Measurements from ENCODE around the gene SRSF4.

Gene SRSF4

DNA sequence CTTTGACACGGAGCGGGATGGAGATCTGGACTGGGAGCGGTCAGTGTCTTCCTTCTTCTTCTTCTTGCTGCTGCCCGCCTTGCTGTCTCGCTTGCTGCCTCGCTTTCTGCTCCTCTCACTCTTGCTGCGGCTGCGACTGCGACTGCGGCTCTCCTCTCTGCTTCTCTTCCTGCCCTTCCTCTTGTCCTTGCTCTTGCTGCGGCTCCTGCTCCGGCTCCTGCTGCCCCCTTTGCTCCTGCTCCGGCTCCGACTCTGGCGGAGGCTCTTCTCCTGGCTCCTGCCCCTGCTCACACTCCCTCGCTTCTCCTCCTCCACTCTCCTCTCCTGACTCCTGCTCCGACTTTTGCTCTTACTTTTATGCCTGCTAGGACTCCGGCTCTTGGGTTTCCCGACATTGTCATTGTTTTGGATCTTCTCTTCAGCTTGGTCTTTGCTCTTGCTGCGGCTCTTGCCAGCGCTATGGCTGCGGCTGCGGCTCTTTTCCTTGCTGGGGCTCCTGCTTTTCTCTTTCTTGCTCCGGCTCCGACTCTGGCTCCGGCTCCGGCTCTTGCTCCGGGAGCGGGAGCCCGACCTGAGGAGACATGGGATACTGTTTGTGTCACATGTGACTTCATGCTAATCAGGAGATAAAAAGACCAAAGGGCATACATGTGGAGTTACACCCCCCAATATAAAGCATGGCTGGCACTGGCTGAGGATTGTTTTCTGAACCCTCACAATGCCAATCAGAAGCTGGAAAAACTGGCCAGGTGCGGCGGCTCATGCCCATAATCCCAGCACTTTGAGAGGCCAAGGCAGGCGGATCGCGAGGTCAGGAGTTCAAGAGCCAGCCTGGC lies 32.8 kb downstream of the SRSF4 start:
- TF ChIP-seq, protein P1, sequence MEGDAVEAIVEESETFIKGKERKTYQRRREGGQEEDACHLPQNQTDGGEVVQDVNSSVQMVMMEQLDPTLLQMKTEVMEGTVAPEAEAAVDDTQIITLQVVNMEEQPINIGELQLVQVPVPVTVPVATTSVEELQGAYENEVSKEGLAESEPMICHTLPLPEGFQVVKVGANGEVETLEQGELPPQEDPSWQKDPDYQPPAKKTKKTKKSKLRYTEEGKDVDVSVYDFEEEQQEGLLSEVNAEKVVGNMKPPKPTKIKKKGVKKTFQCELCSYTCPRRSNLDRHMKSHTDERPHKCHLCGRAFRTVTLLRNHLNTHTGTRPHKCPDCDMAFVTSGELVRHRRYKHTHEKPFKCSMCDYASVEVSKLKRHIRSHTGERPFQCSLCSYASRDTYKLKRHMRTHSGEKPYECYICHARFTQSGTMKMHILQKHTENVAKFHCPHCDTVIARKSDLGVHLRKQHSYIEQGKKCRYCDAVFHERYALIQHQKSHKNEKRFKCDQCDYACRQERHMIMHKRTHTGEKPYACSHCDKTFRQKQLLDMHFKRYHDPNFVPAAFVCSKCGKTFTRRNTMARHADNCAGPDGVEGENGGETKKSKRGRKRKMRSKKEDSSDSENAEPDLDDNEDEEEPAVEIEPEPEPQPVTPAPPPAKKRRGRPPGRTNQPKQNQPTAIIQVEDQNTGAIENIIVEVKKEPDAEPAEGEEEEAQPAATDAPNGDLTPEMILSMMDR (IDR thresholded peaks at IDR 0.05; ENCODE audit: low read depth, low read length), result no peak
- no peak for DNase-seq (ENCODE audit: extremely low read depth, low read depth)

DNA sequence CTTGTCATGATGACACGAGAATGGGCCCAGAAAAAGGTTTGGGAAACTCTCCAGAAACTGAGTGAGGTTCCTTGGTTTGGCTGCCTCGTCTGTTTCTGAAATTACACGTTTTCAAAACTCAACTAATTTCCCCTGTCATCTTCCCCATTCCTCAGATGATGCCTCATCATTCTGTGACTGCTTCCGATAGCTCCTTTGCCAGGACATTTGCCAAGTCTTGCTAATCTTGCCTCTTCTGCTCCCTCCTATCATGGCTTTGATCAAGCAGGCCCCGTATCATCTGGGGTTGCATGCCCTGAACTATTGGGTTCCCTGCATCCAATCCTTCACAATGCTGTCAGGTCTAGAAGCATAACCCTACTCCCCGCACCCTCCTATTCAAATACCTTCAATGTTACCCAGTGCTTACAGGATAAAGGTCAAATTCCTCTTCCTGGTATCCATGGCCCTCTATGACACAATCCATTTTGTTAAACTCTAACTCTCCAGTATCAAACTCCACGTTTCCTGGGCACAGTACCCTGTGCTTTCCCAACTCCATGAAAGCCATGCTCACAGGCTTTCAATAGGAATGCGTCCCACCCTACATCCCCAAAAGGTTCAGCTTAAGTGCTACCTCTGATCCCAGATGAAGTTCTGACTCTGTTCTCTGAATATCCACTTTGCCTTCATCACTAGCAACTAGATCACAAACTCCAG lies 35.8 kb downstream of the SRSF4 start:
- TF ChIP-seq, protein P1 (IDR thresholded peaks at IDR 0.05; ENCODE audit: low read depth, low read length), result no peak
- peak; percentile 88 for DNase-seq (ENCODE audit: extremely low read depth, low read depth)

DNA sequence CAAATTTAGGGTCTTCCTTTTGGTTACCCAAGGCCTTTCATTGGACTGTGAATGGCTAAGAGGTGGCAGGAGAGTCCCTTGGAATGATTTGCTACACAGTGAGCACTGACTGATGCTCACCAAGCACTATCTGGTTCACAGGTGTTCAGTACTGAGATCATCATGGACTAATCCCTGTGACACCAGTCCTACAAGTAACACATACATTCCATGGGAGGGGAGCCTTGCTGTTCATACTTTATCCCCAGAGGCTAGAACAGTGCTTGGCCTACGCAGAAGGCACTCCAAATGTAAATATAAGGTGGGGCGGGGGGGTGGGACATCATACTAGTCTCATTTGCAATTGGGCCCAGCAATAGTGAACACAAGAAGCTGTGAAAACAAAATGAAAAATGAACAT lies 37.5 kb downstream of the SRSF4 start:
- TF ChIP-seq, protein P1 (IDR thresholded peaks at IDR 0.05; ENCODE audit: low read depth, low read length), result no peak
- DNase-seq (ENCODE audit: extremely low read depth, low read depth), result no peak

DNA sequence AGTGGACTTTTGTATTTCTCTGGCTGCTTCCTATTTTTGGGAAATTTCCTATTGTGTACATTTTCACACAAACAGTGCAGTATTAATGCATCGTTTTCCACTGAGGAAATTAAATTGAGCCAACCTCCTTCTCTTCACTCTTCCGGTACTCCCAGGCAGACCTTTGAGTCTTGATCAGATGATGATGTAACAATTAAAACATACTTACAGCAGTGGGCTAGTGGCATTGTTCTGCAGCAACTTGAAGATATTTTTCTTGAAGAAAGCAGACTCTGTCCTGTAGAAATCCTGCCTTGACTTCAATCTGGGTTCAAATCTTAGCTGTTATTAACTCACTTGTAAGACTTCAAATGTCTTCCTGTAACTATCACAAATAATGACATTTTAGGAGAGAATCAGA lies 39.0 kb downstream of the SRSF4 start:
- TF ChIP-seq, protein P1 (IDR thresholded peaks at IDR 0.05; ENCODE audit: low read depth, low read length), result no peak
- no peak for DNase-seq (ENCODE audit: extremely low read depth, low read depth)

DNA sequence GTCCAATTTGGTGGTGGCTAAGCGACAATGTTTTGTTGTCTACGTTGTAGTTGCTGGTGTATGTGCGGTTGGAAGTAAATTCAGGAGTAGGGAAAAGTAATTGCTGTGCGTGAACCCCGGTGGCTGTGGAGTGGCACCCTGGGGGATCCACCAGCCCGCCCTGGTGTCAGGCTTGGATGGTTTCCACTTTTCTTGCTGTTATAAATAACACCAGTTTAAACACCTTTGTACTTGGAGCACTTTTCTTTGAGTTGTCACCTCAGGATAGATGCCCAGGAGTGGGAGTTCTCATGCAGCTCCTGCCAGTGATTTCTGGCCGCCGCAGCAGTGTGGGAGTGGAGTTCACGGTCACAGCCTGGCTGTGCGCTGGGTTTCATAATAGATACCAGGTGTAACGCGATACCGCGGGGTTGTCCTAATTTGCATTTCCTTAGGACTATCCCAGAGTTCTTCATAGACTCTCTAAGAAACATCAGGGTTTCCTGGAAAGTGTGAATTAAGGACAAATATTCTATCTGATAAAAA lies 45.2 kb downstream of the SRSF4 start:
- TF ChIP-seq, protein P1 (IDR thresholded peaks at IDR 0.05; ENCODE audit: low read depth, low read length), result no peak
- DNase-seq (ENCODE audit: extremely low read depth, low read depth), result peak; percentile 38

DNA sequence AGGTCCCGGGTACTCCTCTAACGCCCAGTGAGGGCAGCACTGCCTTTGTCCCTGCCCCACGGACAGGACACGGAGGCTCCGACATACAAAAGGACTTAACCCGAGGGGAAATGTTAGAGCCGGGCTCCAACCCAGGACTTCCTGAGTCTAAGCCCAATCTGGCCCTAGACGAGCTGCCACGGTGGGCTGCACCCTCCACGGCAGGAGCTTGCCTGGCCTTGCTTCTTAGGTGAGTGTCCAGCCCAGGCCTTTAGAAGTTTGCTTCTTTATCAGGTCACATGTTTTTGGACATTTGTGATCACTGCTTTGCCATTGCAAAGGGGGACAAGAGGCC lies 47.0 kb downstream of the SRSF4 start:
- DNase-seq (ENCODE audit: extremely low read depth, low read depth), result no peak
- TF ChIP-seq, protein P1 (IDR thresholded peaks at IDR 0.05; ENCODE audit: low read depth, low read length), result no peak

Data from AG09319 (cell line).